ENCODE data around the gene SLC5A9. TPM values are rescaled to one million over a fixed set of nuclear protein-coding genes. Genes with fewer than 3 reads are reported as not detected.

The SLC5A9 gene
- total RNA-seq, result 1 to 10 TPM in 2 of 5 donors, not detected in 3; 1.7 to 1.8 TPM
- polyA plus RNA-seq, result under 1 TPM; 0.28 to 0.92 (median 0.37) TPM
- long read RNA-seq, donor 1, result 0 reads
- long read RNA-seq, donor 2, partial matches to known transcripts, result 0 of 3 reads
- long read RNA-seq, donor 2, other reads (novel, unspliced or antisense), result 0 of 3 reads
- long read RNA-seq, donor 3, result 0 reads
- long read RNA-seq, donor 4, result 0 reads
- long read RNA-seq, donor 5, result 0 reads
- long read RNA-seq, donor 6, result 0 reads
- long read RNA-seq, donor 7, result 0 reads
- long read RNA-seq, donor 8, result 0 reads
- long read RNA-seq, donor 9, result 0 reads
- long read RNA-seq, donor 10, partial matches to known transcripts, result 0 of 1 reads
- long read RNA-seq, donor 10, other reads (novel, unspliced or antisense), result 0 of 1 reads

DNA sequence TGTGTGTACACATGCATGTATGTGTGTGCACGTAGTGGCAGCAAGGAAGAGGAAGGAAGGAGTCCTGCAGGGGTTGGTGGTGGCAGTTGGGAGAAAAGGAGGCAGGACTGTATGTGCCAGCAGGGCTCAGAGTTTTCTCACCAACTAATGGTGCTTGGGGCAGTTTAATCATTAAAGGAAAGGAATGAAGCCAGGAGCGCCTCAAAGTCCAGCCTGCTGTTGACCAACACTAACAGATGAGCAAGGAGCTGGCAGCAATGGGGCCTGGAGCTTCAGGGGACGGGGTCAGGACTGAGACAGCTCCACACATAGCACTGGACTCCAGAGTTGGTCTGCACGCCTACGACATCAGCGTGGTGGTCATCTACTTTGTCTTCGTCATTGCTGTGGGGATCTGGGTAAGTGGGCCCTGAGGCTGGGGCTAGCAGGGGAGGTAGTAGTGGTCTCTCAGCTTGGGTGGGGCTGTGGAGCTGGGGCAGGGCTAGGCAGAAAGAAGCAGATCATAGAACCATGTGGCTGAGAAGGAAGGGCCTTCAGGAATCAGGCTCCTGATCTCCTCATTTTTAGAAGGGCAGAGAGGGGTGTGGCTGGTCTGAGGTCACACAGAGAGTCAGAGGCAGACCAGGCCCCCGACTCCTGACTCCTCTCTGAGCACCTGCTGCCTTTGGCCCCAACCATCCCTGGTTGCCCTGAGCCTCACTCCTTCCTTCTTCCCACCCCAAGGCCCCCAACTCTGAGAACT is at the start of gene SLC5A9:
Gene SLC5A9 (plus strand): TSS at position 216 of the 742 bp plus-strand sequence. CDS start 21 bp downstream, at position 237.
- Histone ChIP-seq H3K27me3 (peaks cover 0 to 7% (median 0%) of the 10 kb centered on the region in 3 donors), H3K36me3 (no peaks in the 10 kb centered on the region), H3K4me3 (no peak within 1 kb of the TSS), H3K9me3 (no peaks in the 10 kb centered on the region), H3K27ac (no peak within 1 kb of the TSS), H3K4me1 (peaks cover 0 to 22% (median 2%) of the 10 kb centered on the region in 4 donors)
- no peak for TF ChIP-seq POLR2A (IDR thresholded peaks at IDR 0.05)
- no peak for TF ChIP-seq POLR2AphosphoS5 (IDR thresholded peaks at IDR 0.05)
- TF ChIP-seq EP300 (IDR thresholded peaks at IDR 0.05), result no peak
- TF ChIP-seq CTCF (IDR thresholded peaks at IDR 0.05), result no peak
- intact Hi-C loops (cut with DNase I; ENCODE audit: low total_unique reads), result no loop called here
- 59 to 75% (median 66%) methylated on average over 7 to 8 of the region's 8 CpGs for WGBS, 5 donors
- peak; percentile 32 to 61 for DNase-seq

- no peak overlapping the region for H3K27ac ChIP-seq
- peaks cover 0 to 3% (median 0%) of the 10 kb centered on the region in 3 donors for H3K27me3 ChIP-seq
- H3K36me3 ChIP-seq, result no peaks in the 10 kb centered on the region
- H3K9me3 ChIP-seq, result peaks cover 0 to 10% (median 3%) of the 10 kb centered on the region in 4 donors
- intact Hi-C loops (cut with DNase I; ENCODE audit: low total_unique reads), result no loop called here
- DNase-seq, result no peak
- TF ChIP-seq CTCF (IDR thresholded peaks at IDR 0.05), result no peak
- no peak for TF ChIP-seq EP300 (IDR thresholded peaks at IDR 0.05)
- no peak for TF ChIP-seq POLR2A (IDR thresholded peaks at IDR 0.05)
- TF ChIP-seq POLR2AphosphoS5 (IDR thresholded peaks at IDR 0.05), result no peak
- no peak overlapping the region for H3K4me3 ChIP-seq
- H3K4me1 ChIP-seq, result no peaks in the 10 kb centered on the region
Observed at GRCh38 chr1:48175116-48175515, 47.4 kb upstream of the SLC5A9 start.

GRCh38 chr1:48177257-48177656 is 45.3 kb upstream of the SLC5A9 start:
- Histone ChIP-seq H3K4me3 (no peak overlapping the region), H3K27ac (no peak overlapping the region), H3K36me3 (no peaks in the 10 kb centered on the region), H3K27me3 (peaks cover 0 to 3% (median 0%) of the 10 kb centered on the region in 3 donors), H3K9me3 (no peaks in the 10 kb centered on the region), H3K4me1 (no peaks in the 10 kb centered on the region)
- DNase-seq, result peak in 1 of 2 donors; percentile 7
- no peak for TF ChIP-seq POLR2A (IDR thresholded peaks at IDR 0.05)
- TF ChIP-seq CTCF (IDR thresholded peaks at IDR 0.05), result no peak
- TF ChIP-seq EP300 (IDR thresholded peaks at IDR 0.05), result no peak
- no peak for TF ChIP-seq POLR2AphosphoS5 (IDR thresholded peaks at IDR 0.05)
- 37 to 52% (median 43%) methylated on average over 4 of the region's 4 CpGs for WGBS, 5 donors
- intact Hi-C loops (cut with DNase I; ENCODE audit: low total_unique reads), result no loop called here

DNA sequence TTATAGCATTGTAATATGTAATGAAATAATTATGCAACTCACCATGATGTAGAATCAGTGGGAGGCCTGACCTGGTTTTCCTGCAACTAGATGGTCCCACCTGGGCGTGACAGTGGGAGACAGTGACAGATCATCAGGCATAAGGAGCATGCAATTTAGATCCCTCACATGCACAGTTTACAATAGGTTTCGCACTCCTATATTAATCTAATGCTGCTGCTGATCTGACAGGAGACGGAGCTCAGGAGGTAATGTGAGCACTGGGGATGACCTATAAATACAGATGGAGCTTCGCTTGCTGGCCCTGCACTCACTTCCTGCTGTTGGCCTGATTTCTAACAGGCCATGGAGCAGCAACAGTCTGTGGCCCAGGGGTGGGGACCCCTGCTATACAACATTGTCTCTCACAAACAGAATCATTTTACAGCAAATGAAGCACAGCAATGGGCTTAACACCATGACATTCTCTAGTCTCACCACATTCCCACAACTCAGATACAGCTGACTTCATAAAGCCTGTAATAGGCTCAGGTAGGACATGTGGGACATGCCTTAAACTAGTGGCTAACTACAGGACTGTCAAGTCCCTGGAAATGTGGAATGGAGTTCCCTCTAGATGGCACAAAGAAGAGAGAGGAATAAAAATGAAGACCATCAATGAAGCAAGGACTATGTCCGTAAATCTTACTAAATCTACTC is 40.7 kb upstream of the SLC5A9 start:
- 81 to 91% (median 86%) methylated on average over 4 to 5 of the region's 5 CpGs for WGBS, 5 donors
- no peak for DNase-seq
- intact Hi-C loops (cut with DNase I; ENCODE audit: low total_unique reads), result no loop called here
- H3K27ac ChIP-seq, result no peak overlapping the region
- no peak overlapping the region for H3K4me3 ChIP-seq
- H3K36me3 ChIP-seq, result no peaks in the 10 kb centered on the region
- H3K9me3 ChIP-seq, result no peaks in the 10 kb centered on the region
- no peaks in the 10 kb centered on the region for H3K27me3 ChIP-seq
- TF ChIP-seq CTCF (IDR thresholded peaks at IDR 0.05), result no peak
- no peak for TF ChIP-seq POLR2A (IDR thresholded peaks at IDR 0.05)
- no peak for TF ChIP-seq EP300 (IDR thresholded peaks at IDR 0.05)
- no peak for TF ChIP-seq POLR2AphosphoS5 (IDR thresholded peaks at IDR 0.05)
- no peaks in the 10 kb centered on the region for H3K4me1 ChIP-seq
